Measurements from ENCODE around the gene ZBP1.

GRCh38 chr20:57576002-57576401 is 44.2 kb downstream of the ZBP1 start:
- TF ChIP-seq CTCF (IDR thresholded peaks at IDR 0.05) (no peak), POLR2A (IDR thresholded peaks at IDR 0.05) (no peak)
